CD4-positive, alpha-beta T cell treated with Interleukin-21 for 1 hour (primary cell): Measurements from ENCODE around the gene USF2.
"Not testable (repeated sequence)": the region's sequence is repeated elsewhere in the genome, so short reads cannot be mapped to it uniquely, and the experiment has no call there.

ENCODE experiments used
- DNase-seq: peaks from one replicate; pipeline ENCODE4 v3.0.0-alpha.2; 2020

Gene USF2

GRCh38 chr19:35268536-35269437, at the start of gene USF2:
Gene USF2 (plus strand): TSS chr19:35268962. CDS start chr19:35269102, 140 bp downstream.
- peak; percentile 66 for DNase-seq

- no peak for DNase-seq
Observed at GRCh38 chr19:35219008-35219407, 49.8 kb upstream of the USF2 start.

GRCh38 chr19:35220315-35220921, 48.3 kb upstream of the USF2 start:
- peak; percentile 20 for DNase-seq

GRCh38 chr19:35220973-35221590, 47.7 kb upstream of the USF2 start:
- not testable (repeated sequence) for DNase-seq

- DNase-seq: no peak
Observed at GRCh38 chr19:35222373-35223015, 46.3 kb upstream of the USF2 start.

- no peak for DNase-seq
Observed at GRCh38 chr19:35223084-35223790, 45.5 kb upstream of the USF2 start.

GRCh38 chr19:35223862-35224505, 44.8 kb upstream of the USF2 start:
- DNase-seq: no peak

GRCh38 chr19:35224681-35225571, 43.8 kb upstream of the USF2 start:
- DNase-seq: no peak

- no peak for DNase-seq
Observed at GRCh38 chr19:35225951-35226350, 42.8 kb upstream of the USF2 start.

GRCh38 chr19:35226748-35227147, 42.0 kb upstream of the USF2 start:
- no peak for DNase-seq

GRCh38 chr19:35228177-35228930, 40.4 kb upstream of the USF2 start, which contains the start of gene FAM187B:
Gene FAM187B (minus strand): TSS chr19:35228739. CDS start chr19:35228680, 59 bp downstream.
- no peak for DNase-seq

GRCh38 chr19:35229601-35230000, 39.2 kb upstream of the USF2 start:
- DNase-seq: no peak

GRCh38 chr19:35231956-35232645, 36.7 kb upstream of the USF2 start:
- DNase-seq: no peak

- no peak for DNase-seq
Observed at GRCh38 chr19:35232912-35233311, 35.9 kb upstream of the USF2 start.

- peak; percentile 56 for DNase-seq
Observed at GRCh38 chr19:35236638-35237400, 31.9 kb upstream of the USF2 start.

GRCh38 chr19:35239597-35239996, 29.2 kb upstream of the USF2 start:
- not testable (repeated sequence) for DNase-seq

GRCh38 chr19:35240327-35240726, 28.4 kb upstream of the USF2 start:
- DNase-seq: peak; percentile 59

- DNase-seq: no peak
Observed at GRCh38 chr19:35241417-35241816, 27.3 kb upstream of the USF2 start.
